ENCODE measurements around the gene MB21D2.

GRCh38 chr3:192883512-192883911, 34.1 kb downstream of the MB21D2 start:
- TF ChIP-seq CTCF (IDR thresholded peaks at IDR 0.05) (no peak), POLR2A (IDR thresholded peaks at IDR 0.05) (no peak)
